H9 (cell line): Measurements from ENCODE around the gene TRMT61B. TPM values are rescaled to one million over a fixed set of nuclear protein-coding genes. Genes with fewer than 3 reads are reported as not detected.

Experiments used
- DNase-seq: peaks from one replicate; pipeline ENCODE4 v3.0.0-alpha.2; 2017
- H2AFZ ChIP-seq: one replicate; pipeline ENCODE4 v1.6.1; 2013; ENCODE audit warnings: mild to moderate bottlenecking, low read length, control low read depth, moderate library complexity
- H2AK5ac ChIP-seq: 2 replicates; pipeline ENCODE4 v1.6.1; 2013; ENCODE audit warnings: low read length, control low read depth, mixed read lengths; ENCODE audit not compliant: insufficient read length
- H2BK120ac ChIP-seq: one replicate; pipeline ENCODE4 v1.6.1; 2013; ENCODE audit warnings: low read depth, mild to moderate bottlenecking, low read length, control low read depth, inconsistent platforms; ENCODE audit not compliant: poor library complexity, severe bottlenecking
- H2BK12ac ChIP-seq: 2 replicates; pipeline ENCODE4 v1.6.1; 2013; ENCODE audit warnings: low read length, control low read depth, mixed read lengths, low read depth; ENCODE audit not compliant: insufficient read length
- H2BK15ac ChIP-seq: 2 replicates; pipeline ENCODE4 v1.6.1; 2013; ENCODE audit warnings: low read depth, low read length, control low read depth
- H2BK20ac ChIP-seq: one replicate; pipeline ENCODE4 v1.6.1; 2013; ENCODE audit warnings: low read depth, mild to moderate bottlenecking, low read length, control low read depth, inconsistent platforms; ENCODE audit not compliant: poor library complexity, severe bottlenecking
- H2BK5ac ChIP-seq: 2 replicates; pipeline ENCODE4 v1.6.1; 2013; ENCODE audit warnings: low read length, control low read depth, mixed read lengths; ENCODE audit not compliant: insufficient read length
- H3K14ac ChIP-seq: 2 replicates; pipeline ENCODE4 v1.6.1; 2013; ENCODE audit warnings: low read length, control low read depth; ENCODE audit not compliant: insufficient read depth
- H3K18ac ChIP-seq: 2 replicates; pipeline ENCODE4 v1.6.1; 2013; ENCODE audit warnings: low read depth, mild to moderate bottlenecking, mixed read lengths, low read length, control low read depth; ENCODE audit not compliant: insufficient read length
- H3K23ac ChIP-seq: 2 replicates; pipeline ENCODE4 v1.6.1; 2013; ENCODE audit warnings: low read length, control low read depth, mixed read lengths, low read depth; ENCODE audit not compliant: insufficient read length
- H3K23me2 ChIP-seq: 2 replicates; pipeline ENCODE4 v1.6.1; 2013; ENCODE audit warnings: low read depth, mild to moderate bottlenecking, mixed read lengths, low read length, control low read depth; ENCODE audit not compliant: insufficient read length, poor library complexity, severe bottlenecking
- H3K27ac ChIP-seq: 2 replicates; pipeline ENCODE4 v1.5.1; 2013; ENCODE audit warnings: low read length, control low read depth, mixed read lengths, low read depth; ENCODE audit not compliant: insufficient read length
- H3K27me3 ChIP-seq: 2 replicates; pipeline ENCODE4 v1.6.1; 2013; ENCODE audit warnings: low read length, control low read depth, inconsistent platforms; ENCODE audit not compliant: insufficient read depth
- H3K4ac ChIP-seq: 2 replicates; pipeline ENCODE4 v1.6.1; 2013; ENCODE audit warnings: low read depth, mild to moderate bottlenecking, control low read depth, inconsistent platforms, low read length, moderate library complexity
- H3K4me1 ChIP-seq: 2 replicates; pipeline ENCODE4 v1.6.1; 2013; ENCODE audit warnings: low read length, control low read depth, inconsistent platforms; ENCODE audit not compliant: insufficient read depth
- H3K4me2 ChIP-seq: 2 replicates; pipeline ENCODE4 v1.6.1; 2013; ENCODE audit warnings: low read length, control low read depth, mixed read lengths; ENCODE audit not compliant: insufficient read length, insufficient read depth
- H3K56ac ChIP-seq: 2 replicates; pipeline ENCODE4 v1.6.1; 2013; ENCODE audit warnings: low read depth, mild to moderate bottlenecking, mixed read lengths, low read length, control low read depth; ENCODE audit not compliant: insufficient read length
- H3K79me1 ChIP-seq: 2 replicates; pipeline ENCODE4 v1.6.1; 2013; ENCODE audit warnings: low read depth, mild to moderate bottlenecking, moderate library complexity, low read length, control low read depth, inconsistent platforms; ENCODE audit not compliant: insufficient read depth, poor library complexity, severe bottlenecking
- H3K79me2 ChIP-seq: 2 replicates; pipeline ENCODE4 v1.6.1; 2013; ENCODE audit warnings: low read length, control low read depth, inconsistent platforms; ENCODE audit not compliant: insufficient read depth
- H3K9ac ChIP-seq: 2 replicates; pipeline ENCODE4 v1.6.1; 2013; ENCODE audit warnings: low read length, control low read depth, mixed read lengths; ENCODE audit not compliant: insufficient read length; ENCODE audit errors: extremely low read depth
- H3K9me3 ChIP-seq: one replicate; pipeline ENCODE4 v1.6.1; 2013; ENCODE audit warnings: low read depth, low read length, inconsistent platforms; ENCODE audit not compliant: control insufficient read depth
- H3T11ph ChIP-seq: one replicate; pipeline ENCODE4 v1.6.1; 2013; ENCODE audit warnings: mild to moderate bottlenecking, low read length, control low read depth, inconsistent platforms
- H4K20me1 ChIP-seq: one replicate; pipeline ENCODE4 v1.6.1; 2013; ENCODE audit not compliant: control insufficient read depth, insufficient read length, insufficient read depth
- H4K5ac ChIP-seq: 2 replicates; pipeline ENCODE4 v1.6.1; 2013; ENCODE audit warnings: low read depth, mild to moderate bottlenecking, mixed read lengths, low read length, control low read depth; ENCODE audit not compliant: insufficient read length
- H4K8ac ChIP-seq: replicated peaks from 2 replicates; pipeline ENCODE4 v1.6.1; 2013; ENCODE audit warnings: low read length, control low read depth, mixed read lengths, low read depth; ENCODE audit not compliant: insufficient read length
- H4K91ac ChIP-seq: 2 replicates; pipeline ENCODE4 v1.6.1; 2013; ENCODE audit warnings: low read depth, mild to moderate bottlenecking, moderate library complexity, mixed read lengths, low read length, control low read depth; ENCODE audit not compliant: insufficient read length
- H3K27ac Mint-ChIP-seq, 3 experiments: 2 replicates in 2 of 3; 3 replicates in 1 of 3; pipeline ENCODE4 v1.8.0; 2020 to 2021; ENCODE audit warnings: mixed read lengths in 3 of 3, mild to moderate bottlenecking in 1 of 3, moderate library complexity in 1 of 3
- H3K27me3 Mint-ChIP-seq: 2 replicates; pipeline ENCODE4 v1.8.0; 2021; ENCODE audit warnings: low read depth, mild to moderate bottlenecking, moderate library complexity, mixed read lengths
- H3K36me3 Mint-ChIP-seq, 3 experiments: 2 replicates in 2 of 3; 3 replicates in 1 of 3; pipeline ENCODE4 v1.8.0; 2020 to 2021; ENCODE audit warnings: low read depth in 3 of 3, mixed read lengths in 3 of 3; ENCODE audit not compliant: insufficient read depth in 1 of 3
- H3K4me1 Mint-ChIP-seq, 2 experiments: 2 replicates each; pipeline ENCODE4 v1.8.0; 2020; ENCODE audit warnings: mixed read lengths in 2 of 2
- H3K4me3 Mint-ChIP-seq, 2 experiments: 2 replicates in 1 of 2; 3 replicates in 1 of 2; pipeline ENCODE4 v1.8.0; 2020 to 2021; ENCODE audit warnings: mild to moderate bottlenecking in 2 of 2, mixed read lengths in 2 of 2, moderate library complexity in 1 of 2
- H3K9me3 Mint-ChIP-seq, 2 experiments: 2 replicates in 1 of 2; 3 replicates in 1 of 2; pipeline ENCODE4 v1.8.0; 2020; ENCODE audit warnings: mild to moderate bottlenecking in 2 of 2, mixed read lengths in 2 of 2, moderate library complexity in 1 of 2
- WGBS: extraction: QIAGEN DNeasy Blood & Tissue Kit; methylation state at CpG from one replicate; pipeline ENCODE4 v1.1.7; 2013; ENCODE audit warnings: missing lambda C conversion rate, low lambda C conversion rate, mixed read lengths; ENCODE audit not compliant: insufficient read length; ENCODE audit errors: extremely low coverage; 5-methylcytosine and 5-hydroxymethylcytosine counted together
- total RNA-seq: library from RNA; stranded (reverse); gene quantifications from 2 replicates; pipeline ENCODE4 v1.2.1, GENCODE V29; 2021
- TF ChIP-seq, protein P1 (sequence below): fragments of 200-600 bp; sonication (generic); conservative IDR thresholded peaks from 3 replicates; pipeline ENCODE4 v1.8.0; 2021; ENCODE audit warnings: antibody characterized with exemption, mild to moderate bottlenecking

TRMT61B gene
- total RNA-seq, 1 experiment from 2014 or later = 20.7 TPM

- Histone ChIP-seq H2BK12ac (no peak overlapping the region), H3K14ac (no peak overlapping the region), H3T11ph (no peak overlapping the region), H3K27me3 (no peaks in the 10 kb centered on the region), H2BK5ac (no peak overlapping the region), H4K5ac (no peak overlapping the region), H3K56ac (no peak overlapping the region), H3K18ac (no peak overlapping the region), H3K9ac (no peak overlapping the region), H3K27ac (no peak overlapping the region), H2AK5ac (no peak overlapping the region), H3K79me1 (peaks cover 2% of the 10 kb centered on the region), H4K8ac (no peak overlapping the region), H3K23me2 (no peaks in the 10 kb centered on the region), H3K4ac (no peak overlapping the region), H2AFZ (no peak overlapping the region), H3K4me1 (no peaks in the 10 kb centered on the region), H4K20me1 (no peaks in the 10 kb centered on the region), H3K9me3 (no peaks in the 10 kb centered on the region), H2BK120ac (no peak overlapping the region), H4K91ac (no peak overlapping the region), H2BK20ac (no peak overlapping the region), H3K79me2 (no peaks in the 10 kb centered on the region), H3K4me2 (no peak overlapping the region), H3K23ac (no peak overlapping the region), H2BK15ac (no peak overlapping the region)
- Mint-ChIP-seq H3K4me1 (no peaks in the 10 kb centered on the region), H3K9me3 (no peaks in the 10 kb centered on the region), H3K36me3 (peaks cover 4 to 14% (median 14%) of the 10 kb centered on the region in 3 experiments; a peak in 5 of 7 replicates), H3K27ac (no peak overlapping the region; a peak in 1 of 7 replicates), H3K27me3 (no peaks in the 10 kb centered on the region), H3K4me3 (no peak overlapping the region)
- TF ChIP-seq, protein P1, sequence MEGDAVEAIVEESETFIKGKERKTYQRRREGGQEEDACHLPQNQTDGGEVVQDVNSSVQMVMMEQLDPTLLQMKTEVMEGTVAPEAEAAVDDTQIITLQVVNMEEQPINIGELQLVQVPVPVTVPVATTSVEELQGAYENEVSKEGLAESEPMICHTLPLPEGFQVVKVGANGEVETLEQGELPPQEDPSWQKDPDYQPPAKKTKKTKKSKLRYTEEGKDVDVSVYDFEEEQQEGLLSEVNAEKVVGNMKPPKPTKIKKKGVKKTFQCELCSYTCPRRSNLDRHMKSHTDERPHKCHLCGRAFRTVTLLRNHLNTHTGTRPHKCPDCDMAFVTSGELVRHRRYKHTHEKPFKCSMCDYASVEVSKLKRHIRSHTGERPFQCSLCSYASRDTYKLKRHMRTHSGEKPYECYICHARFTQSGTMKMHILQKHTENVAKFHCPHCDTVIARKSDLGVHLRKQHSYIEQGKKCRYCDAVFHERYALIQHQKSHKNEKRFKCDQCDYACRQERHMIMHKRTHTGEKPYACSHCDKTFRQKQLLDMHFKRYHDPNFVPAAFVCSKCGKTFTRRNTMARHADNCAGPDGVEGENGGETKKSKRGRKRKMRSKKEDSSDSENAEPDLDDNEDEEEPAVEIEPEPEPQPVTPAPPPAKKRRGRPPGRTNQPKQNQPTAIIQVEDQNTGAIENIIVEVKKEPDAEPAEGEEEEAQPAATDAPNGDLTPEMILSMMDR = no peak
- no CpG with 5 or more reads among the region's 1 CpG for WGBS
- no peak for DNase-seq
Observed at GRCh38 chr2:28855193-28855592, 14.9 kb downstream of the TRMT61B start.
